Hepatocyte (in vitro differentiated cells): ENCODE measurements around the gene ZNF385A.
A peak's percentile ranks its signal among the peaks of the same experiment; 100 is the strongest.

Experiments
- CTCF ChIP-seq: fragments of 200-600 bp; sonication (generic); IDR thresholded peaks from 2 replicates; pipeline ENCODE4 v1.5.1; 2016; ENCODE audit warnings: antibody characterized with exemption, mild to moderate bottlenecking; ENCODE audit not compliant: poor library complexity
- EZH2phosphoT487 ChIP-seq: fragments of 200-600 bp; sonication (generic); IDR thresholded peaks from one replicate; pipeline ENCODE4 v1.6.1; 2018; ENCODE audit warnings: antibody characterized with exemption, mild to moderate bottlenecking, low read depth, moderate library complexity; ENCODE audit not compliant: unreplicated experiment, severe bottlenecking

DNA sequence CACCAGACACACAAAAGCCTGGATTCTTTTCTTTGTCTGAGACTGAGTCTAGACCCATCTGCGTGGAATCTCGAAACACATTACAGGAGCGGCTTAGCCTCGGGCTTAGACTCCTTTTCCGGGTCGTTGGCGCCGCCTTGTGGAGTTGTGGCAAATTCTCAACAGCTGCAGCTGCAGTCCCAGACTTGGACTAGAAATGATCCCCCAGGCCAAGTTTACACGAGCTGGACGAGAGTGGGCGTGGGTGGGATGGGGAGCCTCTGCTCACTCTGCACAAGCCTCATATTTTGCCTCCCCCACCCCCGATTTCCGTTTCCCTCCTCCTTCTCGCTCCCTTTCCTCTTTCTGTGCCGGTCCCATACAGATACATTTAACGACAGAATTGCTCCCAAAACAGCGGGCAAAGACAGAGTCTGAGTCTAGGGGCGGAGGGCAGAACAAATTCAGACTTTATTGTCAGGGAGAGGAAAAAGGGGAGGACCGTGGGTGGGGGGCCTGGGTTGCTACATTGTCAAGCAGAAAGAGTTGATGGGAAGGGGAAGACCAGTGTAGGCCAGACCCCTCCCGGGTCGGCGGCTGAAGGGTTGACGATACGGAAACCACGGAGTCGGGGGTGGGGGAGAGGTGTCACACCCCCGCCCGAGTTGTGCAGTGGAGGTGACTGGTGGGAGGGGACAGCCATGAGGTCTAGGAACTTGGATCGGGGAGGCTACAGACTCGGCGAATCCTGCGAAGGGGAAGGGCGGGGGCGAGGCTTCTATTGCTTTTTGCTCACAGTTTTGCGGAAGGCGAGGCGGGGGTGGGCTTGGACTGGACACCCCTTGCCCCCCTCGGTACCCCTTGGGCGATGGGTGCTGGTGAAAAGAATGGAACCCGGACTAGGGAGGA lies 15.6 kb downstream of the ZNF385A start:
- TF ChIP-seq CTCF = peak; percentile 93
- no peak for TF ChIP-seq EZH2phosphoT487
